Measurements from ENCODE around the gene ADGRV1.
"Not testable (repeated sequence)": the region's sequence is repeated elsewhere in the genome, so short reads cannot be mapped to it uniquely, and the experiment has no call there.

Gene ADGRV1

GRCh38 chr5:90991201-90991600 is 432.6 kb downstream of the ADGRV1 start:
- DNase-seq (ENCODE audit: low spot score) = no peak

DNA sequence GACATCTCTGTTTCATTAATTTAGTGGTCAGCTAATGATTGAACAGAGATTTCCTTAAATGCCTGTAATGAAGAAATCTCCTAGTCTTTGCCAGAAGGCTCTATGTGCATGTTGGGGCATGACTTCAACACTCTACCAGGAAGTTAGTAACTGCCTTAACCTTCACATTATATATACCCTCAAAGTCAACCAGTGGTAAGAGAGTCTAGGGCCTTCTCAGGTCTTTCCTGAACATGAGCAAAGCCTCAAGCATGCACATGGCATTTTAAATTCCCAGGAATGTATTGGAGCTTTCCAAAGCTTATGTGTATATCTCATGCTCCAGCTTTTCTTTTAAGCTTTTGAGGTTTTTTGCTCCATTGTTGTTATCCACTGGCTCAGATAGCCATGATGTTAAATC is 436.2 kb downstream of the ADGRV1 start:
- DNase-seq (ENCODE audit: low spot score) = no peak

DNA sequence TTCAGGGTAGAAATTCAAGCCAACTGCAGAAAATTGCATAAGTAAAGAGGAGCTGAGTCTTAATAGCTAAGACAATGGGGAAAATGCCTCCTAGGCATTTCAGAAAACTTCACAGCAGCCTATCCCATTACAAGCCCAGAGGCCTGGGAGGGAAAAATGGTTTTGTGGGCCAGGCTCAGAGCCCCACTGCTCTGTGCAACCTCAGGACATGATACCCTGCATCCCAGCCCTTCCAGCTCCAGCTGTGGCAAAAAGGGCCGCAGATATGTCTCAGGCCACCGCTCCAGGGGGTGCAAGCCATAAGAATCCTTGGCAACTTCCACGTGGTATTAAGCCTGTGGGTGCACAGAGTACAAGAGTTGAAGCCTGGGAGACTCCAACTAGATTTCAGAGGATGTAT is 437.5 kb downstream of the ADGRV1 start:
- no peak for DNase-seq (ENCODE audit: low spot score)

GRCh38 chr5:90997082-90997481 is 438.5 kb downstream of the ADGRV1 start:
- no peak for DNase-seq (ENCODE audit: low spot score)

DNA sequence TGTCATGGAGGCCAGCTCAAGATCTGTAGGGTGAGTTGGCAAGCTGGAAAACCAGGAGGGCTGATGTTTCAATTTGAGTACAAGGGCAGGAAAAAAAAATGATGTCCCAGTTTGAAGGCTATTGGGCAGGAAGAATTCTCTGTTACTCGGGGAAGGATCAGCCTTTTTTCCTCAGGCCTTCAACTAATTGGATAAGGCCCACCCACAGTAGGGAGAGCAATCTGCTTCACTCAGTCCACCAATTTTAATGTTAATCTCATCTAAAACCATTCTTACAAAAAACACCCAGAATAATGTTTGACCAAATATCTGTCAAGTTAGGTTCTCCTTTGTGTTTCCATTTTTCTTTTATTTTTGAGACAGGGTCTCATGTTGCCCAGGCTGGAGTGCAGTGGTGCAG is 442.1 kb downstream of the ADGRV1 start:
- no peak for DNase-seq (ENCODE audit: low spot score)

- DNase-seq (ENCODE audit: low spot score) = no peak
Observed at GRCh38 chr5:91006713-91007112, 448.1 kb downstream of the ADGRV1 start.

DNA sequence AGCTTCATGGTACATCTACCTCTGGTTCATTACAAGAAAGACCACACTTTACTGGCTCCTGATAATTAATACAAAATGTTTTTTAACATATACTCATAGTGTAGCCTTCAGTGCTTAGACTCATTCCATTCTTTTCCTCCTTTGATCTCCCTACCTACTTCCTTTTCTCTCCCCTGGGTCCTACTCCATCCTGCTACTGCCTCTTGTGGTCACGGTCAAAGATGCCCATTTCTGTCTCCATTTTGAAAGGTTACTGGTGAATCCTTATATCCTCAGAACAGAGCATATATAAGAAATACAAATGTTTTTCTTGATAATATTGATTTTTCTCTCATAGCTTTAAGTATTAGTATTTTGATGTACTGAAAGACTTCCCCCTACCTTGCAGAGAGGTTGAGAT is 448.7 kb downstream of the ADGRV1 start:
- no peak for DNase-seq (ENCODE audit: low spot score)

DNA sequence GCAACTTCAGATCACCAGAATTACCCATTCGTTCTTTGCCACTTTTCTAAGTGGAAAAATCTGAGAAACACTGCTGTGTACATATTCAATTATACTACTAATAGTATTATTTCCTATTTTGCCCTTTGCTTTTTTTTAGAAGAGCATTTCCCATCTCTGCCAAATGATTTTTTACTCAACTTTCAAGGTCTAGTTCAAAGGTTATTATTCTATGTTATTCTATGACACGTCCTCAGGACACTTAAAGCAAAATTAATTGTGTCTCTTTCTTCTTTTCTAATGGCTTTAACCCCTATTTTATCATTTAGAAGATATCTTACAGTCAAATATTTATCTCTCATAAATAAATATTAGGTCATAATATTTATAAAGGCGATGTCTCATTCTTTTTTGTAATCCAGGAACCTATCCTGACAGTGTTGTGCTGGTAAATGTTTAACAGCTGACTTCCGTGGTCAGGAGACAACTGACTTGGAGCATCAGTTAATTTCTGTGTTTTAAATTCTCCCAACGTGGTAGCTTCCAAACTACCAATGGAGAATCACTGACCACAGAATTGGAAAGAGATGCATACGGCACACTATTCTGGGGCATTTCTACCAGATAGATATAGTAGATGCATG is 449.3 kb downstream of the ADGRV1 start:
- DNase-seq (ENCODE audit: low spot score) = no peak

DNA sequence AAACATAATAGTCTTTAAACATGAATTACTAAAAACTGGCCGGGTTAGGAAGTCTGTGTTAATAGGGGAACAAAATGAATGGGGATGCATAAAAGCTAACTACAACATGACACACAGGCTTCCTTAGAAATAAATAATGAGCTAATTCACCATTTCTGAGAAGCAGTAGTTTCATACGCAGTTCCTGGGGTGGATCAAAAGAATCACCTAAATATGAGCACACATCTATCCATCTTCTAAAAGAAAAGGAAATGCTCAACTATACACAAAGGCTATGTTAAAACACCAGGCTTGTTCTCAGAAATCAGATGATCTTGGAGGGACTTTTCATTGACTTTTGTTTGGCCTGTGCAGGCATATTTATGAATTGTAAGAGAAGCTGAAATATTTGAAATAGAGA is 451.5 kb downstream of the ADGRV1 start:
- no peak for DNase-seq (ENCODE audit: low spot score)

DNA sequence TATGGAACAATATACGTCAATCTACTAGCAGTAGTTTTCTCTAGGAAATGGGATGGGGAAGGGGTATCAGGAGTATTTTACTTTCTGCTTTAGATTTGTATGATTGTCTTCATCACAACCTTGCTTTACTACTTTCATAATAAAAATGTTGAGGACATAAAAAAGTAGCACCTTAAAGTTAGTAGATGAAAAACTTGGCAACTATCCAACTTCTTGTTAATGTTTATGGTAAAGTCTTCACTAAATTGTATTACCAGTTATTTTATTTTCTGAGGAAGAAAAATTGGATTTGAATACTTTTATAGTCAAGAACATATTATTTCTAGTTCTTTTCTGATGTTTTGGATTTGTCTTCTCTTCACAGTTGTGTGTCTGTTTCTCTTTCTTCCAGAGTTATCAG is 452.4 kb downstream of the ADGRV1 start:
- DNase-seq (ENCODE audit: low spot score) = no peak

DNA sequence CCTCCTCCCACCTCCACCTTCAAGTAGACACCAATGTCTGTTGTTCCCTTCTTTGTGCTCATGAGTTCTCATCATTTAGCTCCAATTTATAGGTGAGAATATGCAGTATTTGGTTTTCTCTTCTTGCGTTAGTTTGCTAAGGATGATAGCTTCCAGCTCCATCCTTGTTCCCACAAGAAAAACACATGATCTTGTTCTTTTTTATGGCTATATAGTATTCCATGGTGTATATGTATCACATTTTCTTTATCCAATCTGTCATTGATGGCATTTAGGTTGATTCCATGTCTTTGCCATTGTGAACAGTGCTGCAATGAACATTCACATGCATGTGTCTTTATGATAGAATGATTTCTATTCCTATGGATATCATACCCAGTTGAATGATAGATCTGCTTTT is 454.3 kb downstream of the ADGRV1 start:
- not testable (repeated sequence) for DNase-seq (ENCODE audit: low spot score)

- no peak for DNase-seq (ENCODE audit: low spot score)
Observed at GRCh38 chr5:91016322-91016721, 457.7 kb downstream of the ADGRV1 start.

DNA sequence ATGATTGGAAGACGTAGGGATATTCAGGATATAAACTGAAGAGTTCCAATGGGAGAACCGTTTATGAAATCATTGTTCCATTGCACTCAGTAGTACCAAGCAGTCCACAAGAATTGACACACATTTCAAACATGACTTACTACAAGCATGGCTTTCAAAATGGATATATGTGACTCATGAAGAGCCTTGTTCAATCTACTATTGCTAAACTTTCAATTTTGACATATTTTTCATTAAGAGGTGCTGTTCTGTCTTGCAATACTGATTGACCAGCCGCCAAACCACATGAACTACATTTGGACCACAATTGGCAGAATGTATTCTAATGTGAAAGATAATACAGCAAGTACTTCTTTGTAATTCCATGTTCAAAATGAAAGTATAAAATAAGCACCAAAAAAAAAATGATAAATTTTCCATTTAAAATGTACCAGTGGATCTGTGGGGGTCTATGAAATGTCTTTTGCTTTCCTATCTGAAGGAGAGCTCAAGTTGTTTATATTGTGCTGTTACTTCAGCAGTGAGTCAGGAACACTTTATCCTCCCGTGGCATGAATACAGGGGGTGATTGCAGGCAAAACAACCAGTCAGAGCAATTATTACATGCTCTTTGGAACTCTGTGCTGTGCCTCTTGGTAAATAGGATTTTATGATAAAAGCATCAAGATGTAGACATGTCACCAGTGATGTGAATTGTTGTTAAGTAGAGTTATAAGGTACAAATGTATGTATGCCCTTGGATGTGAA is 458.5 kb downstream of the ADGRV1 start:
- peak; percentile 5 for DNase-seq (ENCODE audit: low spot score)

- no peak for DNase-seq (ENCODE audit: low spot score)
Observed at GRCh38 chr5:91018200-91018599, 459.6 kb downstream of the ADGRV1 start.

DNA sequence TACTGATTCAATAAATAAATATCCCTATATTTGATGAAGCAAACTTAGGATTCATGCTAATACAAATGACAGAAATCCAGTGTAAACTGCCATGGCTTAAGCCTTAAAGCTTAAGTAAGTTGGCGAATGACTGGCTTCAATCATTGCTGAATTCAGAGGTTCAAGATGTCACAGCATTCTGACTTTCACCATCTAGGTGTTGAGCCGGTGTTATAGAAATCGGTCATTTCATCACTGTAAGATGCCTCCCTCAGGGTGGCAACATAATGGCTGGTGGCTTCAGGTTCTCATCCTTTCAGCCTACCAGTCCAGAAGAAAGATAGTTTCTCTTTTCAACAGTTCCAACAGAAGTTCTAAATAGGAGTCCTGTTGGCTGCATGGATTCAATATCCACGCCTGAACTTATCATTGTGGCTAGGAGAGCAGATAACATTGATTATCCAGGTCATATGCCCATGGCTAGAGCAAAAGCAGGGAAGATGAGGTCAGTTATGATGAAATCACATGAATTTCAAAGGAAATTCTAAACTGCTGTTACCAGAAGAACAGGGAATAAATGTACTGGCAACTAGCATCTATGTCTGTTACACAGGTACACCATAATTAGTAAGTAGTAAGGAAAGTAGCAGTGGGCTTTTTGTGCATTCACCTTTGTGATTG is 460.2 kb downstream of the ADGRV1 start:
- no peak for DNase-seq (ENCODE audit: low spot score)

GRCh38 chr5:91020065-91020800 is 461.6 kb downstream of the ADGRV1 start:
- DNase-seq (ENCODE audit: low spot score) = no peak

GRCh38 chr5:91022518-91022917 is 463.9 kb downstream of the ADGRV1 start:
- DNase-seq (ENCODE audit: low spot score) = no peak

DNA sequence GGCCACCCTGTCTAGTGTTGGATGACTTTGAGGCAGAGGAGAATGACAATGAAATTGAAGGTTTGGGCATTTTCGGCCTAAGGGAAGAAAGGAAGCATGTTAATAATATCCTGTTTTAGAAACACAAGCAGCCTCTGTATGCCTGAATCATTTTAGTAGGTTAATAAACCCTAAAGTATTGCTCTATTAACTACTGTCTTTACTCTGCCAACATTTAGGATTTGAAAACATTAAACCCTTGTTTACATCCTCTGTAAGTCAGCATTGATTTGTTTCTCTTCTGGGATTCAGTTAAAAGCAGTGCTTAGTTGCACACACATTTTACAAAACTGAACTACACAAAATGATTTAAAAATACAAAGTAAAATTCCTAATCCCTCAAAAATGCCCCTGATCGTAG is 465.6 kb downstream of the ADGRV1 start:
- DNase-seq (ENCODE audit: low spot score) = no peak

- no peak for DNase-seq (ENCODE audit: low spot score)
Observed at GRCh38 chr5:91024727-91025126, 466.1 kb downstream of the ADGRV1 start.

DNA sequence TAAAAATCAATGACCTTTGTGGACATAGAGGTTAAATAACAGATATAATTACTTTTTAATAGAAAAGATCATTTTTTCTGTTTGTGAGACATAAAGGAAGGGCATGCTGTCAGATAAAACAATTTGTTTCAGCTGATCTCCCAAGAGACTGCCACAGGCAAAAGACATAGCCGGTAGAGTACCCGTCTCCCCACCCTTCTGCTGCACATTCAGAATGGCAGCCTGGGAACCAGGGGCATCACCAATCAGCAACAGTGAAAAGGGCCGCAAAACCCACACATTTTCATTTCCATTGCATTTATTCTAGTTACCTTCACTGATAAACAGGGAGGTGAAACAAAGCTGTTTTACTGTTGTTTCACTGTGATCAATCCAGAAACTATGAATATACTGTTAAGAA is 466.9 kb downstream of the ADGRV1 start:
- no peak for DNase-seq (ENCODE audit: low spot score)

GRCh38 chr5:91025956-91026355 is 467.4 kb downstream of the ADGRV1 start:
- DNase-seq (ENCODE audit: low spot score) = no peak

- DNase-seq (ENCODE audit: low spot score) = no peak
Observed at GRCh38 chr5:91026466-91026865, 467.9 kb downstream of the ADGRV1 start.
